ENCODE data around the gene LAMA4.
"Not testable (repeated sequence)": the region's sequence is repeated elsewhere in the genome, so short reads cannot be mapped to it uniquely, and the experiment has no call there.

The LAMA4 gene

DNA sequence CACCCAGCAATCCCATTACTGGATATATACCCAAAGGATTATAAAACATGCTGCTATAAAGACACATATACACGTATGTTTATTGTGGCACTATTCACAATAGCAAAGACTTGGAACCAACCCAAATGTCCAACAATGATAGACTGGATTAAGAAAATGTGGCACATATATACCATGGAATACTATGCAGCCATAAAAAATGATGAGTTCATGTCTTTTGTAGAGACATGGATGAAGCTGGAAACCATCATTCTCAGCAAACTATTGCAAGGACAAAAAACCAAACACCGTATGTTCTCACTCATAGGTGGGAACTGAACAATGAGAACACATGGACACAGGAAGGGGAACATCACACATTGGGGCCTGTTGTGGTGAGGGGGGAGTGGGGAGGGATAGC is 148.3 kb downstream of the LAMA4 start:
- H3K9me3 Mint-ChIP-seq, H3K4me1 Mint-ChIP-seq, H3K36me3 Mint-ChIP-seq, H3K4me3 Mint-ChIP-seq, H3K27me3 Mint-ChIP-seq, H3K27ac Mint-ChIP-seq: not testable (repeated sequence)

DNA sequence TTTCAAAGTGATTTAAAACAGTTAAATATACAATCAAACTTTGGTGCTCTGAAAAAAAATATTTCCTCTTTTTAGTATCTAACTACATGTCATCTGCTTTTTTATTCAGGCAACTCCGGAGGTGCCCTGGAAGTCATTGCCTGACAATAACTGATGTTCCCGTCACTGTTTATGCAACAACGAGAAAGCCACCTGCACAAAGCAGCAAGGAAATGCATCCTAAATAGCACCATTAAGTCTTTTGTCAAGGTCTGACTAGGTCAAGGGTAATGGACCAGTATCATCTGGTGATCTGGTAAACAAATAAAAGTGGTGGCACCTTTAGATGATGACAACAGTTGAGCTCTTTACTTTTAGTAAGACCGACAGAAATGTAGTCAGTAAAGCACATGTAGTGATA is 153.8 kb downstream of the LAMA4 start:
- Mint-ChIP-seq H3K27me3 (no peaks in the 10 kb centered on the region), H3K27ac (no peak overlapping the region), H3K9me3 (peaks cover 8% of the 10 kb centered on the region), H3K4me1 (no peaks in the 10 kb centered on the region), H3K4me3 (no peak overlapping the region), H3K36me3 (peaks cover 10% of the 10 kb centered on the region)

DNA sequence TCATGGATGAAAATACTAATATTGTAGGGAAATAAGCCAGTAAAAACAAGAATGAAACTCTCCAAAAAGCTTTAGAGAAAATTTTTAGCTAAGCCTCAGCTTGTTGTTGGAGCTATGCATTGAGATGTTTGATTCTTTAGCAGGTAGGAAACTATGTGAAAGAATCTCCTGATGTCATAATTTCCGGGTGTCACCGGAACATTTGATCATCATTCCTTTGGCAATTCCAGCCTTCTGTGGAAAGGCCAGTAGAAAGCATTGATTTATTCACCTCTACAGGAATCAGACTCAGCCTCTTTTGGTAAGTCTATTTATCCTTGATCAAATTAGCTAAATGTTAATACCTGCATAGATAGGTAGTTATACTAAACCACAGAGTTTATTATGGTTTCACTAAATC is 157.5 kb downstream of the LAMA4 start:
- H3K36me3 Mint-ChIP-seq = peaks cover 5% of the 10 kb centered on the region
- no peak overlapping the region for H3K4me3 Mint-ChIP-seq
- H3K27me3 Mint-ChIP-seq = peaks cover 2% of the 10 kb centered on the region
- H3K9me3 Mint-ChIP-seq = no peaks in the 10 kb centered on the region
- H3K4me1 Mint-ChIP-seq = no peaks in the 10 kb centered on the region
- no peak overlapping the region for H3K27ac Mint-ChIP-seq

- H3K27me3 Mint-ChIP-seq = peaks cover 2% of the 10 kb centered on the region
- H3K4me1 Mint-ChIP-seq = peaks cover 13% of the 10 kb centered on the region
- H3K4me3 Mint-ChIP-seq = no peak overlapping the region
- peaks cover 11% of the 10 kb centered on the region for H3K36me3 Mint-ChIP-seq
- H3K9me3 Mint-ChIP-seq = no peaks in the 10 kb centered on the region
- H3K27ac Mint-ChIP-seq = no peak overlapping the region
These were observed 166.5 kb downstream of the LAMA4 start for GRCh38 chr6:112087916-112088315.

- Mint-ChIP-seq H3K27me3 (peaks cover 2% of the 10 kb centered on the region), H3K27ac (no peak within 1 kb of the TSS), H3K4me3 (no peak within 1 kb of the TSS), H3K36me3 (peaks cover 11% of the 10 kb centered on the region), H3K9me3 (no peaks in the 10 kb centered on the region), H3K4me1 (peaks cover 16% of the 10 kb centered on the region)
These were observed 167.0 kb downstream of the LAMA4 start, which contains the start of the genes FAM229B and TUBE1 for GRCh38 chr6:112087136-112087911. Gene FAM229B, plus strand, starts transcription at chr6:112087591. Its CDS starts 11,693 bp downstream, at chr6:112099284. Gene TUBE1, minus strand, starts transcription at chr6:112087482. Its CDS starts 48 bp downstream, at chr6:112087434.

DNA sequence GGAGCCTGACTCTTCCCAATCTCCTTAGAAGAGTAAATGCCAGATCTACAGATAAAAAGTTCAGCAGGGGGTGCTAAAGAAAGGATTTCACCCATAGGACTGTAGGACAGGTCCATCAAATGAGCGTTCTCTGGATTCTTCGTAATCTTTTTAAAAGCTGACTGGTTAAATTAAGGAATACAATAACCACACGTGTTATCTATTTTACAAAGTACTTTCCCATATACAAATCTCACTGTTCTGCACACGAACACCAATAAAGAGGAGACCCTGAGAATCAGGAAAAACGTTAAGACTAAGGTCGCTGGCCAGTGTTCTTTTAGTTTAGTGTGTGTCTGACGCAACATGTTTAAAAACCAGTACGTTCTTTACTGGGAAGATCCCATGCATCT is 167.6 kb downstream of the LAMA4 start:
- no peak overlapping the region for H3K4me3 Mint-ChIP-seq
- H3K9me3 Mint-ChIP-seq = no peaks in the 10 kb centered on the region
- peaks cover 16% of the 10 kb centered on the region for H3K4me1 Mint-ChIP-seq
- no peak overlapping the region for H3K27ac Mint-ChIP-seq
- H3K36me3 Mint-ChIP-seq = peaks cover 11% of the 10 kb centered on the region
- peaks cover 2% of the 10 kb centered on the region for H3K27me3 Mint-ChIP-seq

DNA sequence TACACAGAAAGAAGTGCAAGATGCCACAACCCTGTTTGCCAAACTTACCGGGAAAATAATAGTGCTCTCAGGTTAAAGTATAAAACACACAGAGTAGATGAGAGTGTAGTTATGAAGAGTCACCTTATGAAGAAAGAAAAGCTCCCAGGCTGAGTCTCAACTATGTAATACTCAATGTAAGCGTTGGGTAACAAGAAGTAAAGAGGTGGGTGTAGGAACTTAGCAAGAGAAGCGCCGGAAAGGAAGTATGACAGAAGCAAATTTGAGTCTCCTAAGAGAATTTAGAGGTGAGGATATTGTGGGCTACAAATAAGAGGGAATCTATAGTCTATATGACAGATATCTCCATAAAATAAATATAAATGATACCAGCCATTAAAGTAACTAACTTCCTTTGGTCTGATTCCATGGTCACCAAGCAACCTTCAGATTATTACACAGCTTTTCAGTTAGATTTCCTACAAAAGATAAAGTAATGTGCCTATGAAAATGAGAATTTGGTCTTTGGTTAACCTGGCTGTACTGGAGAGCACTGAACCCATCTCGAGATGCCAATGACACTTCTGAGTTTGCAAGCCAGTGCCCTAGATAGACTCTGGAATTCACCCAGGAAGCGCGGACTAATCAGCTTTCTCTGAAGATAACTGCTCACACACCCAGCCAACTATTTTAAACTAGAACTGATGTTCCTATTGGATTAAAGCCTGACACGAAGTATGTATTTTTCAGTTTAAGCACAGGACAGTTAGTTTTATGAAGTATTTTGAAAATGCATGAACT is 168.9 kb downstream of the LAMA4 start:
- H3K4me1 Mint-ChIP-seq = peaks cover 20% of the 10 kb centered on the region
- peaks cover 14% of the 10 kb centered on the region for H3K36me3 Mint-ChIP-seq
- no peak overlapping the region for H3K27ac Mint-ChIP-seq
- peak overlapping the region; percentile 71 for H3K4me3 Mint-ChIP-seq
- no peaks in the 10 kb centered on the region for H3K27me3 Mint-ChIP-seq
- no peaks in the 10 kb centered on the region for H3K9me3 Mint-ChIP-seq

- H3K4me1 Mint-ChIP-seq = peaks cover 20% of the 10 kb centered on the region
- H3K27me3 Mint-ChIP-seq = no peaks in the 10 kb centered on the region
- no peak overlapping the region for H3K4me3 Mint-ChIP-seq
- no peak overlapping the region for H3K27ac Mint-ChIP-seq
- no peaks in the 10 kb centered on the region for H3K9me3 Mint-ChIP-seq
- H3K36me3 Mint-ChIP-seq = peaks cover 16% of the 10 kb centered on the region
These were observed 172.8 kb downstream of the LAMA4 start for GRCh38 chr6:112081569-112081968.

DNA sequence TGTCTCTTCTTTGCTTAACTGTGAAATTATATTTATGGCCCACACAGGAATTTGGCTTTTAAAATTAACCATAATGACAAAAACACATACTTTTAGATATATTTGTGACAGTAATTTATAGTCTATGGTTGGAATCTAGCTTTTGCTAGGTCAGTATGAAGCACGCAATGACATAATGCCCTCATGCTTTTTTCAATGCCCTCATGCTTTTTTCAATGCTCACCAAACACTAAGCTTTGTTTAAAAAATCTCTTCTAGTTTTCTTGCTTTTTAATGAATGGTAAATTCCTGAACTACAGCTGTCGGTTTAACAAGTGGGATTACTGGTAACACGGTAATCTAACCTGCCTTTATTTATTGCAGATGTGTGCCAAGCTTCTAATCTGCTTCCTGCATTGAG is 187.8 kb downstream of the LAMA4 start:
- Mint-ChIP-seq H3K4me3 (no peak overlapping the region), H3K9me3 (no peaks in the 10 kb centered on the region), H3K27ac (no peak overlapping the region), H3K36me3 (peaks cover under 1% of the 10 kb centered on the region), H3K4me1 (peaks cover 7% of the 10 kb centered on the region), H3K27me3 (no peaks in the 10 kb centered on the region)

DNA sequence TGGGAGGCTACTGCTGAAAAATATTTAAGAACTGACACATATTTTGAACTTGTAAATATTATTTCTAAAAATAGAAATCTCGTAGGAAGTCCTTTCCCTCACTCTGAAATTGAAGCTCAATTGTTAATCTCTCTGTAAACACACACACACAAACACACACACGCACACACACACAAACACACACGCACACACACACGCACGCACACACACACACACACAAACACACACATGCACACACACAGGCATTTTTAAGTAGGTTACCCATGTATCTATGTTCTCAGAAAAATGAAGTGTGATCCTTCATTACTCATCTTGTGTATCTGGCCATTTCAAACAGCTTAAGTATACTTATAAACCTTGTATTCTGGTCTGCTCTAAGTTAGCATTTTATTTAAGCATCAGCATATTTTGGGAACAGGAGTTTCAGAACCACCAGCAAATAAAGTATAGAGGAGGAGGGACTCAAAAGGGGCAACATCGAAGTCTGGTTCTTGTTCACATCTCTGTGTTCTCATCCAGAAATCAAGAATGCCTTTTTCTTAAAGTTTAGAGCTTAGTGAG is 188.9 kb downstream of the LAMA4 start:
- H3K27ac Mint-ChIP-seq = no peak overlapping the region
- H3K9me3 Mint-ChIP-seq = no peaks in the 10 kb centered on the region
- H3K4me1 Mint-ChIP-seq = peaks cover 7% of the 10 kb centered on the region
- H3K27me3 Mint-ChIP-seq = no peaks in the 10 kb centered on the region
- H3K4me3 Mint-ChIP-seq = no peak overlapping the region
- no peaks in the 10 kb centered on the region for H3K36me3 Mint-ChIP-seq

- no peak overlapping the region for H3K4me3 Mint-ChIP-seq
- peaks cover 7% of the 10 kb centered on the region for H3K4me1 Mint-ChIP-seq
- H3K9me3 Mint-ChIP-seq = no peaks in the 10 kb centered on the region
- H3K36me3 Mint-ChIP-seq = no peaks in the 10 kb centered on the region
- H3K27ac Mint-ChIP-seq = no peak overlapping the region
- H3K27me3 Mint-ChIP-seq = no peaks in the 10 kb centered on the region
These were observed 191.4 kb downstream of the LAMA4 start for GRCh38 chr6:112062966-112063365.

DNA sequence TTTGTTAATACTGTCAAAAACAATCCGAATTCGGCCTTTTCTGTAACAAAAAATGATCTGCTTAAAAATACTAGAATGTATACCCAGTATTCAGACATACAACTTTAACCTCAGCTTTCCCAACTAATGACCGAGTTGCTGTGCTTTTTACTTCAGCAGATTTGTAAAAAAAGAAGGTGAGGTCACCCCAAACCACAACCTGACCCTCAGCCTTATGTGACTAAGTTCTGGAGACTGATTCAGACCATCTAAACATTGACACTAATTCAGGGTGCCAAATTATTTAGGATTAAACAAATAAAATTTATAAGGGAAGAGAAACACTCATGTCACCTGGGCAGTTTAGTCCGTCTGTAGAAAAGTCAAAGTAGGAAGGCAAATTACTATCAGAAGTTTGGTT is 192.8 kb downstream of the LAMA4 start:
- no peak overlapping the region for H3K27ac Mint-ChIP-seq

More for the DNA sequence above, 192.8 kb downstream of the LAMA4 start:
- no peaks in the 10 kb centered on the region for H3K9me3 Mint-ChIP-seq
- no peaks in the 10 kb centered on the region for H3K4me1 Mint-ChIP-seq
- H3K4me3 Mint-ChIP-seq = no peak overlapping the region
- no peaks in the 10 kb centered on the region for H3K27me3 Mint-ChIP-seq
- H3K36me3 Mint-ChIP-seq = no peaks in the 10 kb centered on the region

Data from activated naive CD4-positive, alpha-beta T cell treated with anti-CD3 and anti-CD28 coated beads, Interleukin-2, amount 50 U/mL, for 24 hours (primary cell).